H1 (cell line): ENCODE data around the gene IGLL1. TPM values are rescaled to one million over a fixed set of nuclear protein-coding genes. Genes with fewer than 3 reads are reported as not detected.

ENCODE experiments used
- FOSL1 ChIP-seq: IDR thresholded peaks from 2 replicates; pipeline ENCODE4 v1.6.1; 2011; ENCODE audit warnings: mild to moderate bottlenecking, low read depth, low read length, moderate library complexity; ENCODE audit not compliant: insufficient read depth
- JUN ChIP-seq: IDR thresholded peaks from 2 replicates; pipeline ENCODE4 v1.6.1; 2011; ENCODE audit warnings: low read depth, mild to moderate bottlenecking, improper control_type of control experiment, low read length
- KDM1A ChIP-seq: fragments of 200-600, 300-600 bp; sonication (generic); IDR thresholded peaks from 2 replicates; pipeline ENCODE4 v1.7.1; 2016; ENCODE audit warnings: mild to moderate bottlenecking, low read length, borderline replicate concordance
- SP2 ChIP-seq: IDR thresholded peaks from 2 replicates; pipeline ENCODE4 v1.6.1; 2012; ENCODE audit warnings: mild to moderate bottlenecking, low read length, inconsistent platforms
- TCF12 ChIP-seq: IDR thresholded peaks from 2 replicates; pipeline ENCODE4 v1.6.1; 2011; ENCODE audit warnings: low read depth, mild to moderate bottlenecking, low read length
- polyA plus RNA-seq, 7 experiments: library from polyadenylated mRNA; depleted of rRNA in 3 of 7; stranded (reverse) in 5 of 7; unstranded in 2 of 7; fragments of >200 nt in 5 of 7; fragments of 200-250 nt in 2 of 7; gene quantifications; 1 replicate in 5 of 7; 2 replicates in 1 of 7; 4 replicates in 1 of 7; pipeline versions ENCODE4 v1.2.1 to v1.2.3, GENCODE V29; 2011 to 2013; ENCODE audit warnings: missing spikeins in 2 of 7, mixed read lengths in 2 of 7
- total RNA-seq: library from RNA; stranded (reverse); fragmentation: NEBNext Ultra II Directional; extraction: Animal tissue kit (Norgen Biotek cat#: 25700); gene quantifications from 2 replicates; pipeline ENCODE4 v1.2.1, GENCODE V29; 2021

The IGLL1 gene
- total and polyA plus RNA-seq, 2 of the 8 experiments (the other 6 are each of a cell fraction or from before 2014, with no cell fraction given) = not detected

GRCh38 chr22:23526596-23527316 lies 53.3 kb downstream of the IGLL1 start (continued):
- TF ChIP-seq JUN (no peak), KDM1A (no peak), SP2 (no peak), FOSL1 (no peak), TCF12 (no peak)
